SU-DHL-6 (cell line): ENCODE results near the gene MBNL1.

ENCODE experiments used
- CTCF ChIP-seq: fragments of 200-600 bp; sonication (generic); IDR thresholded peaks from one replicate; pipeline ENCODE4 v1.5.1; 2017; ENCODE audit warnings: antibody characterized with exemption, mild to moderate bottlenecking, low read length, moderate library complexity; ENCODE audit not compliant: insufficient read depth, poor library complexity, severe bottlenecking
- EZH2phosphoT487 ChIP-seq: fragments of 200-600 bp; sonication (generic), shearing (Covaris generic); conservative IDR thresholded peaks from 2 replicates; pipeline ENCODE4 v1.6.1; 2018; ENCODE audit warnings: mild to moderate bottlenecking, antibody characterized with exemption, low read length, moderate library complexity, mixed read lengths

GRCh38 chr3:152259468-152259867 is 9.3 kb upstream of the MBNL1 start:
- TF ChIP-seq CTCF (no peak), EZH2phosphoT487 (no peak)
